Panc1 (cell line): ENCODE results near the gene PSMB2. TPM values are rescaled to one million over a fixed set of nuclear protein-coding genes. Genes with fewer than 3 reads are reported as not detected.

Experiments
- ATAC-seq: fragments of 200-7000 bp; cut with Tn5 transposase; 2 replicates; pipeline ENCODE4 v1.9.1; 2020; ENCODE audit warnings: mild to moderate bottlenecking, moderate library complexity
- BruUV-seq: library from RNA; stranded (reverse); fragments of 400-500 nt; replicated peaks from 2 replicates; lab custom pipeline; 2021; lab: Mats Ljungman, UMichigan
- CTCF ChIA-PET: fragments of 300-600 bp; sonication (Branson Sonifier 250); formaldehyde crosslinking; loops from one replicate; lab custom pipeline; 2022; ENCODE audit warnings: antibody characterized with exemption; lab: Charles Lee
- POLR2A ChIA-PET: fragments of 300-600 bp; sonication (Branson Sonifier 250); formaldehyde crosslinking; loops from one replicate; lab custom pipeline; 2022; ENCODE audit warnings: antibody characterized with exemption; lab: Charles Lee
- DNase-seq: peaks from one replicate; pipeline ENCODE4 v3.0.0-alpha.2; 2010; ENCODE audit warnings: low read depth, low spot score
- H3K27ac ChIP-seq: 2 replicates; pipeline ENCODE4 v1.5.1; 2011; ENCODE audit warnings: mild to moderate bottlenecking, low read length, inconsistent platforms
- H3K27me3 ChIP-seq: fragments of 200-500 bp; sonication (Bioruptor generic); 2 replicates; pipeline ENCODE4 v1.6.0; 2014; ENCODE audit warnings: low read length, inconsistent platforms; ENCODE audit not compliant: control insufficient read depth, insufficient read depth
- H3K36me3 ChIP-seq: fragments of 200-500 bp; sonication (Bioruptor generic); 2 replicates; pipeline ENCODE4 v1.5.1; 2014; ENCODE audit warnings: inconsistent platforms, mild to moderate bottlenecking, low read length, moderate library complexity; ENCODE audit not compliant: control insufficient read depth, insufficient read depth
- H3K4me1 ChIP-seq: 2 replicates; pipeline ENCODE4 v1.5.1; 2011; ENCODE audit warnings: inconsistent platforms, mild to moderate bottlenecking, low read length, moderate library complexity; ENCODE audit not compliant: control insufficient read depth, insufficient read depth
- H3K4me3 ChIP-seq, 2 experiments: 2 replicates each; pipeline ENCODE4 v1.5.1; 2011 to 2012; ENCODE audit warnings: low read depth in 2 of 2, low read length in 2 of 2, mild to moderate bottlenecking in 2 of 2, inconsistent platforms in 1 of 2, moderate library complexity in 1 of 2
- H3K9me3 ChIP-seq: fragments of 200-500 bp; sonication (Bioruptor generic); 2 replicates; pipeline ENCODE4 v1.5.1; 2014; ENCODE audit warnings: low read depth, mild to moderate bottlenecking, inconsistent platforms, low read length, moderate library complexity; ENCODE audit not compliant: control insufficient read depth, insufficient read depth
- CTCF ChIP-seq: fragments of 450-650 bp; IDR thresholded peaks from 2 replicates; pipeline ENCODE4 v1.5.1; 2017; ENCODE audit warnings: mild to moderate bottlenecking
- POLR2AphosphoS5 ChIP-seq: IDR thresholded peaks from 2 replicates; pipeline ENCODE4 v1.6.1; 2012; ENCODE audit warnings: mild to moderate bottlenecking, low read depth, low read length, moderate library complexity
- REST ChIP-seq, 2 experiments: IDR thresholded peaks; 2 replicates each; pipeline ENCODE4 v1.6.1; 2011 to 2012; ENCODE audit warnings: low read depth in 2 of 2, control low read depth in 1 of 2, low read length in 1 of 2, mild to moderate bottlenecking in 1 of 2, moderate library complexity in 1 of 2; ENCODE audit not compliant: insufficient read depth in 1 of 2
- SIN3A ChIP-seq: IDR thresholded peaks from 2 replicates; pipeline ENCODE4 v1.6.1; 2012; ENCODE audit warnings: low read depth, mild to moderate bottlenecking, low read length, moderate library complexity, borderline replicate concordance; ENCODE audit not compliant: insufficient read depth
- TCF7L2 ChIP-seq: IDR thresholded peaks from 2 replicates; pipeline ENCODE4 v1.6.1; 2011; ENCODE audit warnings: mild to moderate bottlenecking, low read depth, low read length, inconsistent platforms
- in situ Hi-C: cut with HindIII; loops from 2 replicates; pipeline ENCODE4 v1.10.0; 2016; ENCODE audit warnings: low sequenced_read_pairs, low pct_unique_long_range_greater_than_20kb
- intact Hi-C: fragments of 100-400 bp; cut with micrococcal nuclease; formaldehyde crosslinking; loops from one replicate; pipeline ENCODE4 v1.10.0; 2022; ENCODE audit not compliant: unreplicated experiment
- total RNA-seq: library from RNA; stranded (reverse); gene quantifications from one replicate; pipeline ENCODE4 v1.2.1, GENCODE V29; 2021; ENCODE audit not compliant: unreplicated experiment

The PSMB2 gene
- total RNA-seq, 1 experiment from 2014 or later = 95.0 TPM

GRCh38 chr1:35588197-35588910 lies 53.0 kb downstream of the PSMB2 start:
- no TSS peak for BruUV-seq
- in situ Hi-C loops (no loop called here), intact Hi-C loops (no loop called here)
- Histone ChIP-seq H3K9me3 (no peaks in the 10 kb centered on the region), H3K4me3 (no peak overlapping the region), H3K36me3 (no peaks in the 10 kb centered on the region), H3K27me3 (no peaks in the 10 kb centered on the region), H3K4me1 (no peaks in the 10 kb centered on the region), H3K27ac (no peak overlapping the region)
- ATAC-seq (no peak), DNase-seq (no peak)
- CTCF ChIA-PET = interaction anchor here (0.5 kb wide), 1 partner anchor 750 kb away, joined by 3 read pairs; no protein-coding TSS in a partner anchor
- POLR2A ChIA-PET = no interaction called here
- no peak for TF ChIP-seq REST (IDR thresholded peaks at IDR 0.05; ENCODE audit: insufficient read depth in 1 of 2, low read depth in 2 of 2, low read length in 1 of 2)
- TF ChIP-seq SIN3A = no peak
- no peak for TF ChIP-seq POLR2AphosphoS5
- no peak for TF ChIP-seq TCF7L2
- TF ChIP-seq CTCF = no peak

GRCh38 chr1:35587736-35588135 lies 53.6 kb downstream of the PSMB2 start:
- DNase-seq = no peak
- CTCF ChIA-PET = no interaction called here
- Histone ChIP-seq H3K27me3 (no peaks in the 10 kb centered on the region), H3K27ac (no peak overlapping the region), H3K4me1 (no peaks in the 10 kb centered on the region), H3K36me3 (no peaks in the 10 kb centered on the region), H3K4me3 (no peak overlapping the region), H3K9me3 (no peaks in the 10 kb centered on the region)
- TF ChIP-seq POLR2AphosphoS5 (no peak), TCF7L2 (no peak), REST (IDR thresholded peaks at IDR 0.05; ENCODE audit: insufficient read depth in 1 of 2, low read depth in 2 of 2, low read length in 1 of 2) (no peak), SIN3A (no peak), CTCF (no peak)
- ATAC-seq = no peak
- no TSS peak for BruUV-seq
- in situ Hi-C loops (no loop called here), intact Hi-C loops (no loop called here)
- POLR2A ChIA-PET = no interaction called here
